GM23248 (cell line): Measurements from ENCODE around the gene JUND.

Experiments
- EZH2 ChIP-seq: fragments of 200-600 bp; sonication (generic); IDR thresholded peaks from 2 replicates; pipeline ENCODE4 v1.6.1; 2018; ENCODE audit warnings: antibody characterized with exemption, mild to moderate bottlenecking; ENCODE audit not compliant: insufficient read depth, poor library complexity, severe bottlenecking
- EZH2phosphoT487 ChIP-seq: fragments of 200-600 bp; sonication (generic); IDR thresholded peaks from 2 replicates; pipeline ENCODE4 v1.6.1; 2018; ENCODE audit warnings: antibody characterized with exemption, moderate library complexity, mild to moderate bottlenecking, low read depth; ENCODE audit not compliant: insufficient read depth

GRCh38 chr19:18299654-18300053, 18.2 kb upstream of the JUND start:
- no peak for TF ChIP-seq EZH2
- TF ChIP-seq EZH2phosphoT487: no peak
